ENCODE measurements around the gene COMP.

DNA sequence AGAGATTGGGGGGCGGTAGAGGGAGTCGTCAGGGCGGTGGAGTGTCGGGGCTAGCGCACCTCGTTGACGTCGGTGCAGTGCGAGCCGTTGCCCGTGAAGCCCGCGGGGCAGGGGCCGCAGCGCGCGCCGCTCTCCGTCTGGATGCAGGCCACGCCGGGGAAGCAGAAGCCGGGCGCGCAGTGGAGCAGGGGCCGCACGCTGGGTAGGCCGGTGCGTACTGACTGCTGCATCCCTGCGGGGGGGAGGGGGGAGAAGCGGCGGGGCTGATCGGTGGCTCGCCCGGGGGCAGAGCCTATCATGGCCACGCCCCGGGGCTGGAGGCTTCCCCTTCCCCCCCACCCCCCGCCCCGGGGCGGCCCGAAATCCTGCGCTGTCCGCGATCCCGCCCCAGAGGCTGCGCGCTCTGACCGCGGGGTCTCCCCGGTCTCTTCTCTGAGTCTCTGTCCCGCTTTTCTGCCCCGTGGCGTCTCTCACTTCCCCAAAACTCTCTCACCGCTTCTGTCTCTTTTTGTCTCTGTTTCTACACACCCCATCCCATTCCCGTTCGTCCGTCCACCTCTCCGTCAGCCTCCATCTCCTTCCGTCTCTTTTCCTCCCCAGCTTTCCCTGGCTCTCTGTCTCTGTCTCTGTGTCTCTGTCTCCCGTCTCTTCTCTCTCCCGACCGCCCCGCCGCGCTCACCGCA is 1.1 kb downstream of the COMP start:
- TF ChIP-seq HOXA7 (CRISPR knock-in tag; IDR thresholded peaks at IDR 0.05) (no peak), EP300 (IDR thresholded peaks at IDR 0.05) (no peak), JUN (IDR thresholded peaks at IDR 0.05) (no peak), ZC3H11A (IDR thresholded peaks at IDR 0.05) (no peak), ZNF302 (CRISPR knock-in tag; IDR thresholded peaks at IDR 0.05) (no peak), POLR2AphosphoS2 (conservative IDR thresholded peaks at IDR 0.05; ENCODE audit: low read length) (no peak), HOXB5 (CRISPR knock-in tag; IDR thresholded peaks at IDR 0.05) (no peak), PHF8 (IDR thresholded peaks at IDR 0.05; ENCODE audit: borderline replicate concordance, low read depth) (no peak), POLR2A (IDR thresholded peaks at IDR 0.05; ENCODE audit: low read length) (no peak), CEBPB (IDR thresholded peaks at IDR 0.05) (no peak)
- TF ChIP-seq, protein P1, sequence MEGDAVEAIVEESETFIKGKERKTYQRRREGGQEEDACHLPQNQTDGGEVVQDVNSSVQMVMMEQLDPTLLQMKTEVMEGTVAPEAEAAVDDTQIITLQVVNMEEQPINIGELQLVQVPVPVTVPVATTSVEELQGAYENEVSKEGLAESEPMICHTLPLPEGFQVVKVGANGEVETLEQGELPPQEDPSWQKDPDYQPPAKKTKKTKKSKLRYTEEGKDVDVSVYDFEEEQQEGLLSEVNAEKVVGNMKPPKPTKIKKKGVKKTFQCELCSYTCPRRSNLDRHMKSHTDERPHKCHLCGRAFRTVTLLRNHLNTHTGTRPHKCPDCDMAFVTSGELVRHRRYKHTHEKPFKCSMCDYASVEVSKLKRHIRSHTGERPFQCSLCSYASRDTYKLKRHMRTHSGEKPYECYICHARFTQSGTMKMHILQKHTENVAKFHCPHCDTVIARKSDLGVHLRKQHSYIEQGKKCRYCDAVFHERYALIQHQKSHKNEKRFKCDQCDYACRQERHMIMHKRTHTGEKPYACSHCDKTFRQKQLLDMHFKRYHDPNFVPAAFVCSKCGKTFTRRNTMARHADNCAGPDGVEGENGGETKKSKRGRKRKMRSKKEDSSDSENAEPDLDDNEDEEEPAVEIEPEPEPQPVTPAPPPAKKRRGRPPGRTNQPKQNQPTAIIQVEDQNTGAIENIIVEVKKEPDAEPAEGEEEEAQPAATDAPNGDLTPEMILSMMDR (IDR thresholded peaks at IDR 0.05): no peak
- TF ChIP-seq, protein P2, sequence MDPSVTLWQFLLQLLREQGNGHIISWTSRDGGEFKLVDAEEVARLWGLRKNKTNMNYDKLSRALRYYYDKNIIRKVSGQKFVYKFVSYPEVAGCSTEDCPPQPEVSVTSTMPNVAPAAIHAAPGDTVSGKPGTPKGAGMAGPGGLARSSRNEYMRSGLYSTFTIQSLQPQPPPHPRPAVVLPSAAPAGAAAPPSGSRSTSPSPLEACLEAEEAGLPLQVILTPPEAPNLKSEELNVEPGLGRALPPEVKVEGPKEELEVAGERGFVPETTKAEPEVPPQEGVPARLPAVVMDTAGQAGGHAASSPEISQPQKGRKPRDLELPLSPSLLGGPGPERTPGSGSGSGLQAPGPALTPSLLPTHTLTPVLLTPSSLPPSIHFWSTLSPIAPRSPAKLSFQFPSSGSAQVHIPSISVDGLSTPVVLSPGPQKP (IDR thresholded peaks at IDR 0.05; ENCODE audit: low read depth, low read length): no peak
- TF ChIP-seq, protein P3, sequence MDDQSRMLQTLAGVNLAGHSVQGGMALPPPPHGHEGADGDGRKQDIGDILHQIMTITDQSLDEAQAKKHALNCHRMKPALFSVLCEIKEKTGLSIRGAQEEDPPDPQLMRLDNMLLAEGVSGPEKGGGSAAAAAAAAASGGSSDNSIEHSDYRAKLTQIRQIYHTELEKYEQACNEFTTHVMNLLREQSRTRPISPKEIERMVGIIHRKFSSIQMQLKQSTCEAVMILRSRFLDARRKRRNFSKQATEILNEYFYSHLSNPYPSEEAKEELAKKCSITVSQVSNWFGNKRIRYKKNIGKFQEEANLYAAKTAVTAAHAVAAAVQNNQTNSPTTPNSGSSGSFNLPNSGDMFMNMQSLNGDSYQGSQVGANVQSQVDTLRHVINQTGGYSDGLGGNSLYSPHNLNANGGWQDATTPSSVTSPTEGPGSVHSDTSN (IDR thresholded peaks at IDR 0.05): no peak
